DOHH2 (cell line): Measurements from ENCODE around the gene ADO.

Source experiments
- H3F3A ChIP-seq: fragments of 200-600 bp; sonication (generic), shearing (Covaris generic); 2 replicates; pipeline ENCODE4 v1.6.0; 2016; ENCODE audit warnings: antibody characterized with exemption, mild to moderate bottlenecking; ENCODE audit not compliant: control insufficient read depth, insufficient read depth
- H3K27ac ChIP-seq: fragments of 200-600 bp; sonication (generic); 2 replicates; pipeline ENCODE4 v1.5.1; 2014; ENCODE audit warnings: low read depth, mild to moderate bottlenecking, low read length, moderate library complexity
- H3K27me3 ChIP-seq: fragments of 200-600 bp; sonication (generic); 2 replicates; pipeline ENCODE4 v1.6.1; 2014; ENCODE audit warnings: mild to moderate bottlenecking, low read length, mixed read lengths; ENCODE audit not compliant: control insufficient read depth
- H3K36me3 ChIP-seq: fragments of 200-600 bp; sonication (generic); 2 replicates; pipeline ENCODE4 v1.6.1; 2014; ENCODE audit warnings: mild to moderate bottlenecking, low read length, moderate library complexity, mixed read lengths; ENCODE audit not compliant: control insufficient read depth
- H3K4me1 ChIP-seq: fragments of 200-600 bp; sonication (generic); 2 replicates; pipeline ENCODE4 v1.6.1; 2014; ENCODE audit warnings: mild to moderate bottlenecking, low read length, mixed read lengths; ENCODE audit not compliant: control insufficient read depth
- H3K4me2 ChIP-seq: fragments of 200-600 bp; sonication (generic); 2 replicates; pipeline ENCODE4 v1.6.0; 2014; ENCODE audit warnings: mild to moderate bottlenecking, low read length, moderate library complexity
- H3K4me3 ChIP-seq: fragments of 200-600 bp; sonication (generic); 2 replicates; pipeline ENCODE4 v1.5.1; 2014; ENCODE audit warnings: mild to moderate bottlenecking, low read length, mixed read lengths
- H3K79me2 ChIP-seq: fragments of 200-600 bp; sonication (generic); 2 replicates; pipeline ENCODE4 v1.6.1; 2014; ENCODE audit warnings: mild to moderate bottlenecking, low read length, mixed read lengths; ENCODE audit not compliant: control insufficient read depth
- H3K9me2 ChIP-seq: fragments of 200-600 bp; sonication (generic); replicated peaks from 2 replicates; pipeline ENCODE4 v1.6.1; 2014; ENCODE audit warnings: mild to moderate bottlenecking, low read length, mixed read lengths; ENCODE audit not compliant: control insufficient read depth
- H3K9me3 ChIP-seq: fragments of 200-600 bp; sonication (generic); 2 replicates; pipeline ENCODE4 v1.6.1; 2014; ENCODE audit warnings: antibody characterized with exemption, low read length, mixed read lengths; ENCODE audit not compliant: control insufficient read depth, insufficient read depth
- H4K20me1 ChIP-seq: fragments of 200-600 bp; sonication (generic); 2 replicates; pipeline ENCODE4 v1.6.0; 2014; ENCODE audit warnings: low read depth, mild to moderate bottlenecking, antibody characterized with exemption, low read length, moderate library complexity; ENCODE audit not compliant: control insufficient read depth, insufficient read depth
- CTCF ChIP-seq: fragments of 200-600 bp; sonication (generic); IDR thresholded peaks from one replicate; pipeline ENCODE4 v1.5.1; 2014; ENCODE audit warnings: antibody characterized with exemption, mild to moderate bottlenecking, low read depth, low read length; ENCODE audit not compliant: poor library complexity, severe bottlenecking
- EZH2phosphoT487 ChIP-seq: fragments of 200-600 bp; sonication (generic); IDR thresholded peaks from 2 replicates; pipeline ENCODE4 v1.6.1; 2017; ENCODE audit warnings: borderline replicate concordance, mild to moderate bottlenecking, antibody characterized with exemption, low read length, moderate library complexity, mixed read lengths

ADO gene

GRCh38 chr10:62856021-62856420 lies 51.5 kb downstream of the ADO start:
- no peaks in the 10 kb centered on the region for H3K27me3 ChIP-seq
- no peak overlapping the region for H3K4me2 ChIP-seq
- TF ChIP-seq CTCF (no peak), EZH2phosphoT487 (no peak)
- no peak overlapping the region for H3K4me3 ChIP-seq
- peaks cover 48% of the 10 kb centered on the region for H3K4me1 ChIP-seq
- no peaks in the 10 kb centered on the region for H3K9me2 ChIP-seq
- H3K27ac ChIP-seq: no peak overlapping the region
- no peaks in the 10 kb centered on the region for H4K20me1 ChIP-seq
- H3K9me3 ChIP-seq: no peaks in the 10 kb centered on the region
- no peaks in the 10 kb centered on the region for H3K79me2 ChIP-seq
- H3F3A ChIP-seq: no peaks in the 10 kb centered on the region
- no peaks in the 10 kb centered on the region for H3K36me3 ChIP-seq
